NOMO-1 treated with DMSO at 0.1 percent for 48 hours (cell line): ENCODE results near the gene PROS1.

Experiments used
- DNase-seq: peaks from one replicate; lab custom pipeline; 2025; ENCODE audit not compliant: unreplicated experiment; lab: John Stamatoyannopoulos, UW

PROS1 gene

DNA sequence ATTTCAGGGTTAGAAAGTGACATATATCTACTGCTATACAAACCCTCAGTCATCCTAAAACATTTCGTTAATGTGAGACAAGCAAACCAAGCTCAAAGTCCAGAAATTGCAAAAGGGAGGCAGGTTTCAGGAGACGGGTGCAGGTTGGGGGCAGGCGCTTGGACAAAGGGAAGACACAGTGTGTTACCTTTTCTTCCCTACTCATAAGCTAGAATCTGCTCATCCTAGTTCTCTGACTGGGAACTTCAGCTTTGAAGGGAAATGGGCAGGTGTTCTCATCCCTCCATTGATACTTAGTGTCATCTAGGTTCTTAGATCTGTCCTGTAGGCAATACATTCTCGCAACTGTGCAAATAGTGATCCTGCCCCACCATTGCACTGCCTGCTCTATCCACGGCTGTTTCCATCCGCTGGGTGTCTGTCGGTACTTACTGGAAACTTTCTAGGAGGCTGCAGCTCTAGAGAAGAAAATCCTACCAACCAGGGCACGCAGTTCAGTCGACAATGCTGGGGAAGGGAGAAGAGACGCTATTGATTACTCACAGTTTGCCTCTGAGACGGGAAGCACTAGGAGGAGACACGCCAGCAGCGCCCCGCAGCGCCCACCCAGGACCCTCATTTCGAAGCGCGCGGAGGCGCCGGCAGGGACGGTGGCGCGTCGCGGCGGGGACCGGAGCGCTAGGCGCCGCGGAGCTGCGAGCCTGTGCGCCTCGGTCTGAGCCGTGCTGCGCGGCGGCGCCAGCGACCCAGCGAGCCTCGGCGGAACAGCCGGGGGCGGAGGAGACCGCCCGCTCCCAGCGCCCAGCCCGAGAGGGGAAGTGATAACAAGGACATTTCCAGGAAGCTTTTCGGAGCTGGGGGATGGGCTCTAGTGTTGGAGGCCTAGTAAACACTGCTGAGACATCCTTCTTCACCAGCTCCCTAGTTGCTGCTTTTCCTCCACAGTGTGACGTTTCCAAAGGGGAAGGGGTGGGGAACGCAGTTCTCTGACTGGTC is at the start of gene PROS1:
PROS1 (minus strand) TSS at position 766 of the 996 bp plus-strand sequence; CDS start at position 619, 147 bp downstream.
- peak; percentile 22 for DNase-seq

DNA sequence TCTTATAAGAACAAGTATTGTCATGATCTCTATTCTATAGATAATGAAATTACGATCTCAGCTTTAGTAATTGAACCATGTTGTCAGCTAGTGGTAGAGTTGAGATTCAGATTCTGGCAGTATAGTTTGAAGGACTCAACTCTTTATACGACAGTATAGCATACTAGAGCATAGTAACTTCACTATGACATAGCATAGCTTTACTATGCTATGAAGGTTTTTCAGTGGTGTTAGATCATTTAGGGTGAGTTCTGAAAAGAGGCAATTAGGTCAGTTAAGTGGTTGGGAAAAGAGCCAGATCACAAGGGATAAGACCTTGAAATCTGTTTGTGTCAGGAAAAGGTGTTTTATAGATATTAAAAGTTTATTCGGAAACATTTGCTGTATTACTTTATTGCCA is 46.6 kb upstream of the PROS1 start:
- no peak for DNase-seq

DNA sequence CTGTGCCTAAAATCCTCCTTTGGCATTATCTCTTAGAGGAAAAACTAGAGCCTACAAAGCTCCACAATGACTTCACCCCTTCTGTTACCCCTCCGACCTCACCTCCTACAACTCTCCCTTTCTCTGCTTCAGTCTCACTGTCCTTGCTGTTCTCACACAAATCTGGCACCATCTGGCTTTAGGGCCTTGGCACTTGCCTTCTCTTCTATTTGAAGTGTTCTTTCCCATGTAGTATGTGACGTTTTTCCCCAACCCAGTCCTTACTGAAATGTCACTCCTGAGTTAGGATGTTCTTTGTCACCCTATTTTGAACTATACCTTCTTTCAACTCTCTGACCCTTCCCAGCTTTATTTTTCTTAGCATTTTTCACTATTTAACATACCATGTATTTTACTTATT is 46.0 kb upstream of the PROS1 start:
- no peak for DNase-seq

DNA sequence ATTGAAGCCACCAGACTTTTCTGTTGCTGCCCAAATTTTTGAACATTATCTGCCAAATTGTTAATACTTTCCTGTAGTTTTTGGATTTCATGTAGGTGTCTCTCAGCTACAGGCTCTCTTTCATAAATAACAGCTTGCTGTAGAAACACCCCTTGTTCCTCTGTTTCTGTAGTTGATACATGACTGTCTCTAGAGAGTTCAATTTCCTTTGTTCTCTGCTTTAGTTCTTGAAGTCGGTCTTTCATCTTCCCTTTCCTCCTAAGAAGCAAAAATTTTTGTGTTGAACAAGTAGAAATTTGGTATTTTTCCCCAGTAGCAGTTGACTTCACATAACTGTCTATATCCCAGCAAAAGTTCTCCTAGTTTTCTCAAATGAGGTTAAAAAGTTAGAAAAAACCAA is 41.3 kb upstream of the PROS1 start:
- no peak for DNase-seq

DNA sequence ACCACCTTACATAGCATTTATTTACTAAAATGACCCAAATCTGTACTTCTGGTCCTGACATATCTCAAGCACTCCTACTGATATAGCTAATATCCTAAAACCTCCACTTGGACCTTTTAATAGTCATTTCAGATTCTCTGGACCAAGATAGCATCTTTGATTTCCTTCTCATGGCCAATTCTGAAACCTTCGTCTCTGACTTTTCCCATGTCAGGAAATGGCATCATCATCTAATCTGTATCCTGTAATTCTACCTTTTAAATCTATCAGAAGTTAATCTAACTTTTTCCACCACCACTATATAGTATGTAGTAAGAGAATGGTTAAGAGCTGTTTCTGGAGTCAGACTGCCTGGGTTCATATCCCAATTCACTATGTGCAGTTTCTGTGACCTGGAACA is 38.5 kb upstream of the PROS1 start:
- DNase-seq: no peak

DNA sequence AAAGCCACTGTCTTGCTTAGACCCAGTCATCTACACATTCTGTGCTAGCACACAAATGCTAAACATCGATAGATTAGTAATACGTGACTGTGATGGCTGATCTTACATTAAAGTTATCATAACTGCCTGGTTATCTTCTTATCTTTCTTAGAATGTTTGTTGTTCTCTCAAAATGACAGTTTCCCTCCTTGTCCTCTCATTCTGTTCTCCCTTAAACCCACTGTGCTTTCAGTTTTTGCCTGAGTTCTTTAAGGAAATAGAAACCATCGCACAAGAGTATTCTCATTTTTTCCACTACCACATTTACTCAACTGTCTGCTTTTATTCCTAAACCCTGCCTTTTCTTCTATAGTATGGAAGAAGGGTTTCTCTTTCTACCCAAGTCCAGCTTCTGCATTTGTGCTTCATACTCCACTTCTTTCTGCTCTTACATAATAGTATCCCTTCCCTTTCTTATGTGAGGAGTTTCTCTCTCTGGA is 37.6 kb upstream of the PROS1 start:
- peak; percentile 1 for DNase-seq

DNA sequence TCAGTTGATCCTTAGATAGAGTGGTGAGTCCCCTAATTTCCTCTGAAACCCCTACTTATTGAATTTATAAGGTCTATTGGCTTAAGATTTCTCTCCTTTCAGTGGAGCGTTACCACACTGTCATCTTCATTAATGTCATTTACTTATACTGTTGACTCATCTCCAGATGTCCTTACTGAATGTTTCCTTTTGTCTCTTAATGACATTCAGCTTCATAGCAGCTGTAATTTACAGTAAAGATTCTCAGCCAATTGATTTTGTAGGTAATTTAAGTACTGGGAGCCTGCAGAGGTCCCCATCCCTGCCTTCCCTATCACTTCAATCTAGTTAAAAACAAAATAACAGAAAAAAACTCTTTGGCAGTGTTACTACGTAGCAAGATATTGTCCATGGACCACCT is 35.9 kb upstream of the PROS1 start:
- DNase-seq: no peak

DNA sequence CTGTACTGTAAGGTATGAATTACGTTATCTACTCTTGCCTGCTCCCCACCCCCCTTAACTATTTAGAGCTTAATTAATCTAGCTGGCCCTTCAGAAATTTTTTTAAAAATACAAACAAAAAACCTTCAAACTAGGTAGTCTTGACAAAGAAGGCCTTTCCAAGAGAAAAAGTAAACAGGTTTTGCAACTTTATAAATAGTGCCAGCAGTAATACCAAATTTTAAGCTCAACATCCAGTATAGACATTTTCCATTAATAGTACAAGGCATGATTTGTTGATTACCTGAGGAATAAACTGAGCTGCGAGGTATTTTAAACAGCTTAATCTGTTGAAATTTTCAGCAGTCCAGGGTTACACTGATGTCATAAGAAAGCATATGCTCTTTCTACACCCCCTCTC is 34.6 kb upstream of the PROS1 start:
- DNase-seq: no peak

DNA sequence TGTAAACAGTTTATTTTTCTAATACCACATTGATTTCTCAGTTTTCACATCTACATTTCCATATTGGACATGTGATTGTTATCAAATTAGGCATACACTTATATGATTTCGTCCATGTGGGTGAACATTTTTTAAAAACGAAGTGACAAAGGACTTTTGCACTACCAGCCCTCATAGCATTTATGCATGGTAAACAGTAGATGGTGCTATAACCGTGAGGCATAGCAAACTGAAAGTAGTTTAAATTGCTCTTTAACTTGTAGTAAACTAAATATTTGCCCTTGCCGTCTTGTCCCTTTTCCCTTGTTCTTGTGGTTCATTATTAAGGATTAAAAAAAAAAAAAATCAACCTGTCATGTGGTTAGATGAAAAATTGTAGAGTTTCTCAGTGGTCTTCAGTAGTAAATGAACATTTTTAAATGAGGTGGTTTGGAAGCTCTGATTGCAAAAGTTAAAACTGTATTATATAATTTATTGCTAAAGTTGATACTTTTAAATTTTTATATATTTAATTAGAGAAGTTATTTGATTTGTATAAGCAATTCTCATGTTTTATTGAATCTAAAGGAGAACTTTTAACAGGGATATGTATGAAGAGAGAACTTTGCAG is 30.7 kb upstream of the PROS1 start:
- DNase-seq: peak; percentile 35

DNA sequence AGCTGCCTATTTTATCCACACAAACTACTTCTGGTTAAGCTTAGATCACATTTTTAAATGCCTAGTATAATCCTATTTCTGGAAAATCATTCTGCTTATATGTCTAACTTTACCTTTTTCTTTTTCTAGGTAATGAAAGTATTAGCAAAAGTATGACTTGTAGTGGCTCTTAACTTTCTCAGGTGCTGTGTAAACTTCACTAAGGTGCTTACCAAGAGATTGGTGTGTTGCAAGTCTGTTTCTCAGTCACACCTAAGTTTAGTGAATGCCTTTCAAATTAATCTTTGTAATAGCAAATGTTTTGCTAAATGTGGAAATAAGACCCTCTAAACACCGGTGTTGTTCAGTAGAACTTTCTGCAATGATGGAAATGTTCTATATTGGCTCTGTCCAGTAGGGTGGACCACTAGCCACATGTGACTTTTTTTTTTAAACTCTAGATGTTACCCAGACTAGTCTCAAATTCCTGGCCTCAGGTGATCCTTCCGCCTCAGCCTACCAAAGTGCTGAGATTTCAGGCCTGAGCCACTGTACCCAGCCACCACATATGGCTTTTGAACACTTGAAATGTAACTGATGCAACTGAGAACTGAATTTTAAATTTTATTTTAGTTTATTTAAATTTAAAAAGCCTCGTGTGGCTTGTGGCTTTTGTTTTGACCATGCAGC is 28.3 kb upstream of the PROS1 start:
- no peak for DNase-seq

DNA sequence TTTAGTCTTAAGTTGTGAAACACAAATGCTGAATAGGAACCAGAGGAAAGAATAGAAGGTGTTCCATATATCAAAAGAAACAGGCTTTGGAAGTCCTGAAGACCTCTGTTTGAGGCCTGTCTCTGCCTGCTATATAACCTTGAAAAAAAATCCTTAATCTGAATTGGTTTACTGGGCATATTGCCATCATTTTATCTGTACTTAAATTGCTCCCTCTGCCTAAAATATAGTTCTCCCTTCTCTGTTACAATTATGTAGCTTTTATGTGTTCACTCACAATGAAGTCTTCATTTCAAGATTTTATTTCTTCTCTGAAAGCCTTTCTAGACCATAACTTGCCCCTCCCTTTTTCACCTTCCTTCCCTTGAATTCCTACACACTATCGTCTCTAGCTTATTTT is 27.5 kb upstream of the PROS1 start:
- DNase-seq: no peak

DNA sequence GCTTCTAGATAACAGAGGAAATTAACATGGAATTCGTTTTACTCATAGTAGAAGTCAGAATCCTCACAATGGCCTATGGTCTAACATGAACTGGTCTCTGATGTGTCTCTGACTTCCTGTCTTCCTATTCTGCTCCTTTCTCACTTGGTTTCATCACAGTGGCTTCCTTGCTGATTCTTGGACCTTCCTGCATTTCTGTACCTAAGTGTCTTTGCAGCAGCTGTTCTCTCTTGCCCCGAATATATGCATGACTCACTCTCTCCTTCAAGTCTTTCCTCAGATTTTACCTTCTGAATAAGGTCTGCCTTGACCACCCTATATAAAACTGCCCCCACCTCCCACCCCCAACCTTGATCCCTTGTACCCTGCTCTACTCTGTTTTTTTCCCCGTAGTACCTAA is 20.4 kb upstream of the PROS1 start:
- no peak for DNase-seq

DNA sequence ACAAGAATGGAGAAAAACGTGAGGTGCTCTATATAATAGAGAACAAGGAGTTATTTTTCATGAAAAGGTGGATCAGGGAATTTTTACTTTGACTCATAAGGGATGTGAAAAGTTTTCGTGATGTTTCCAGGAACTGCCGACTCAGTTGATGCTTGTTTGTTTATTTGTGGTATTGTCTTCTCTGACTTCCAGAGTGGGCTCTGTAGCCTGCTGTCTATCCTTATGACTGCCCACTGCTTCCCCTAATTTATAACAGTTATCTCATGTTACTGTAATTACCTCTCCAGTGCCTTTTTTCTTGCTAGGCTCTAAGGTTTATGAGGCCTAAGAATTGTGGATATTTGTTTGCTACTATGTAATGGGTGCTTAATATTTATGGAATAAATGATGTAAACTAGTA is 18.5 kb upstream of the PROS1 start:
- DNase-seq: no peak

DNA sequence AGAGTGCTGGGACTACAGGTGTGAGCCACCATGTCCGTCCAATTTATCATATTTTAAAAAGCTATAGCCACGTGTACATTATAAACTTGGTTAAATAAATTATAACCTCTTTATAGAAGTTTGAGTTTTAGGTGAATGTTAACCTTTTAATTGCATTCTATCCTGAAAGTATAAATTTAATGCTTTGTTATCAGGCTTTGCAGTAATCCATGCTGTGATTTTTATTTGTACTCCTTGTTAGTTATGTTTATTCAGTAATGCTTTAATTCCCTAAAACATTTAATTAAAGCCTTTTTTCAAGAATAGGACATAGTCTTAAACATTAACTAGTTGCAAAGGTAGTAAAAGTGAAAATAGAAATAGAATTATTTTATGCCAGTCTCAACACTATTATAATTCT is 17.9 kb upstream of the PROS1 start:
- no peak for DNase-seq

DNA sequence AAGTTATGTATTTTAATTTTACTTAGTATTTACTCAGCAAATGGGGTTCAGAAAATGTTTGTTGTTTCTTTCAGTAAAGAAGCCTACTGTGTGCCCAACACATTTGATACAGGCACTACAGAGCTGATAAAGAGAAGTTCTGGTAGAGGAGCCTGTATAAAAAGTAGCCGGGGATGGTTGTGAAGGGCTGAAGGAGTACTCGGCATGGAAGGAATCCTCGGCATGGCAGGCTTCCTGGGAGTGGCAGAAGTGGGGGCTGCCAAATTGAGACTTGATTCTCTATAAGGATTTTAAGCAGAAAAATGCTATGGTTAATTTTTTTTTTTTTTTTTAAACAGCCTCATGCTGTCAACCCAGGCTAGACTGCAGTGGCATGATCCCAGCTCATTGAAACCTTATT is 15.5 kb upstream of the PROS1 start:
- no peak for DNase-seq

DNA sequence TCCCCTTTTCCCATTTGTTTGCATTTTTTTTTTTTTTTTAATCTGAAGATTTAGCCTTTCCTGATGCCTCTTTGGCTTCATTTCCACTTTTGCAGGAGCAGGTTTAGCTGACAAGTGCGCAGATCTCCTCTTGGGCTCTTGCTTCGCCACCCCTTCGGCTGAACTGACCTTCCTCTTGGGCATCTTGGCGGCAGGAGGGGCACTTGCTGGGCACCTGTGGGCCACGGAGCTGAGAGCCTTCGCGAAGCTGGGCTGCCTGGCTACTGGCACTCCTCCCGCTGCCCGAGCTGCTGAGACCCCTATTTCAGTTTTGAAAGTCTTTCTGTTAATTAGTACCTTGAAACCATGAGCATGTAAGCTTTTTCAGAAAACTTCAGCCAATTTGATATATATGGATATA is 15.1 kb upstream of the PROS1 start:
- no peak for DNase-seq

DNA sequence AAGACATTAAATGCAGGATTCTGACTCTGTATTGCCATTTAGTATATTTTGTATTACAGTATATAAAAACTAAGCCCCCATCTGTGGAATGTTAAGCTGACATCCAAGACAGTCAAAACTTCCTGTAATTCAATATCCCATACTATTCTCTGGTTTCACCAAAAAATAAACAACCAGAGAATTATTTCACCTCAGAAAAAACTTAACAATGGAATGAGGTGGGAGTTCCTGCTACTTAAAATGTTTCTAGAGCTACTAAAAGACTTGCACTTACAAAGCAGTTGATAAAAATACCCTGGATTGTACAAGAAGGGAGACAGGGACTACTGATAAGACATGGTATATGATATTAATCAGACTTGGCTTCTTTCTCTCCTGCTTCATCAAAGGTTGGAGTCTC is 14.6 kb upstream of the PROS1 start:
- no peak for DNase-seq

DNA sequence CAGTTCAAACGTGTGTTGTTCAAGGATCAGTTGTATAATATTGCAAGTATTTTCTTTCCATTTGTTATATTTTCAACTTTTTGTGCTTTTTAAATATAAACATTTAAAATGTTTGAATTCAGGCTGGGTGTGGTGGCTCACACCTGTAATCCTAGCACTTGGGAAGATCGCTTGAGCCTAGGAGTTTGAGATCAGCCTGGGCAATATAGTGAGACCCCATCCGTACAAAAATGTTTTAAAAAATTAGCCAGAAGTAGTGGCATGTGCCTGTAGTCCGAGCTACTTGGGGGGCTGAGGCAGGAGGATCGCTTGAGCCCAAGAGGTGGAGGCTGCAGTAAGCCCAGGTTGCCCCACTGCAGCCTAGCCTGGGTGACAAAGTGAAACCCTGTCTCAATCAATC is 10.9 kb upstream of the PROS1 start:
- DNase-seq: no peak

DNA sequence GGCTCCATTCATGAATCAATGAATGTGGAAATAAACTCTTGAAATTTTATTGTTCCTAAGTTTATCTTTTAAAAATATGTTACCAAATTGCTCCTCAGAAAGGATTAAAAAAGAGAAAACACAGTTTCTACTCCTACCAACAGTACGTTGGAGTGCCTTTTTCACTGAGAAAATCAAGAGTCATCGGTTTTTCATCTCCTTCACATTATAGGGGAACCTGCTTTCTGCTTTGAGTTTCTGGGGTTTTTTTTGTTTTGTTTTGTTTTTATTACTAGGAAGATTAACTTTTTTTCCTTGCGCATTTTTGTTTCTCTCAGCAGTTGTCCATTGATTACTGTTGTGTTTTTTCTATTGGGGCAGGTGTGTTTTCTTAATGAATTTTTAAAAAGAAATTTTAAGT is 9.7 kb upstream of the PROS1 start:
- no peak for DNase-seq

DNA sequence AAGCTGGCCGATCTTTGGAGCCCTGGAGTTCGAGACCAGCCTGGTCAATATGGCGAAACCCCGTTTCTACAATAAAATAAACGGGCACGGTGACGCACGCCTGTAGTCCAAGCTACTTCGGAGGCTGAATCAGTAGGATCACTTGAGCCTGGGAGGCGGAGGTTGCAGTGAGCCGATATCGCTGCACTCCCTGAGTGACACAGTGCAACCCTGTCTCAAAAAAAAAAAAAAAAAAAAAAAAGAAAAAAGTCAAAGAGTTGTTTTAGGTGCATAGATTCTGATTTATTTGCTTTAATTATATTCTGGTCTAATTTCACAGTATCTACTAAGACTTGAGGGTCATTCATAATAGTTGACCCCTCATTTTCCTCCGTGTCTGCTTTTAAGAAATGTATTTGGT is 8.0 kb upstream of the PROS1 start:
- DNase-seq: no peak

DNA sequence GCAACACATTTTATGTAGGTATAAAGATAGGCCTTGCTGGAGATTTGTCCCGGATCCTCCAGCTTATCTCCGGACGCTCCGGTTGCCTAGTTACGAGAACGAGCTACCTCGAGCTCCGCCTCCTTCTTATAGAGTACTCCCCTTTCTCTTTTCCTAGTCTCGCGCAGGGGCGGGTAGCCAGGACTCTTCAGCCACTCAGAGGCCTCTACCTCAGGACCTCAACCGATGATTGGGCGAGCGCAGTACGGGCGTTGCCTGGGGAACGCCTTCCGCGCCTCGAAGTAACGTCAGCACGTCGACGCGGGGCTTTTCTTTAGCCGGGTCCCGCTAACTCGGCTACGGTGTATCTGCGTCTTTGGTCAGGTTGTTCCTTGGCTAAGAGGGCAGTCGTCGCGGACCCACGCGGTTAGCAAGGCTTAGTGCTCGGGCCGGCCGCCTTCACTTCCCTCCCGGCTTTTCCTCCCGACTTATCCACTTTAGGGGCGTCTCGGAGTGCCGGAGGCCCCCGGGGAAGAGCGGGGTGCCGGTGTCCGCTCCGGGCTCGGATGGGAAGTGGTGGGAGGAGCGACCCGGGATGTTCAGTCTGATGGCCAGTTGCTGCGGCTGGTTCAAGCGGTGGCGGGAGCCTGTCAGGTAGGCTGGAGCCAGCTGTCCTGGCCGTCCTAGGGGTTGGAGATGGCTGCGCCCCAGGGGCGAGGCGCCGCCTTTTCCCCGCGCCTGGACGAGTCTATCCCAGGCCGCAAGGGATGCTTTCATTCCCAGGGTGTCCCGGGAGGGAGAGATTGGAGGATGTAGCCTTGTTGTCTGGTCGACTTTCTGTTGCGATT is 6.4 kb upstream of the PROS1 start, which contains the start of gene ARL13B:
ARL13B (plus strand) TSS at position 306 of the 827 bp plus-strand sequence; CDS start at position 575, 269 bp downstream.
- peak; percentile 99 for DNase-seq
